Panc1 (cell line): ENCODE measurements around the gene MTERF4.

Experiments used
- SIN3A ChIP-seq: IDR thresholded peaks from 2 replicates; pipeline ENCODE4 v1.6.1; 2012; ENCODE audit warnings: low read depth, mild to moderate bottlenecking, low read length, moderate library complexity, borderline replicate concordance; ENCODE audit not compliant: insufficient read depth
- TF ChIP-seq, protein P1 (sequence below): fragments of 450-650 bp; IDR thresholded peaks from 2 replicates; pipeline ENCODE4 v1.5.1; 2017; ENCODE audit warnings: mild to moderate bottlenecking

DNA sequence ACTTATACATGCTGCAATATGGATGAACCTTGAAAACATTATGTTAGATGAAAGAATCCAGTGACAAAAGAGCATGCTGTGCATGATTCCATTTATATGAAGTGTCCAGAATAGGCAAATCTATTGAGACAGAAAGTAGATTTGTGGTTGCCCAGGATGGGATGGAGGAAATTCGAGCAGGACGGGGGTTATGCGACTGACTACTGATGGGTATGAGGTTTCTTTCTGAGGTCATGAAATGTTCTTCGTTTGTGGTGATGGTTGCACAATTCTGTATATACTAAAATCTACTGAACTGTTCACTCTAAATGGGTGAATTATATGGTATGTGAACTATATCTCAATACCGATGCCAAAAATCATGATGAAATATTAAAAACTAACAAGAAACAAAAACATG lies 18.9 kb upstream of the MTERF4 start:
- TF ChIP-seq, protein P1, sequence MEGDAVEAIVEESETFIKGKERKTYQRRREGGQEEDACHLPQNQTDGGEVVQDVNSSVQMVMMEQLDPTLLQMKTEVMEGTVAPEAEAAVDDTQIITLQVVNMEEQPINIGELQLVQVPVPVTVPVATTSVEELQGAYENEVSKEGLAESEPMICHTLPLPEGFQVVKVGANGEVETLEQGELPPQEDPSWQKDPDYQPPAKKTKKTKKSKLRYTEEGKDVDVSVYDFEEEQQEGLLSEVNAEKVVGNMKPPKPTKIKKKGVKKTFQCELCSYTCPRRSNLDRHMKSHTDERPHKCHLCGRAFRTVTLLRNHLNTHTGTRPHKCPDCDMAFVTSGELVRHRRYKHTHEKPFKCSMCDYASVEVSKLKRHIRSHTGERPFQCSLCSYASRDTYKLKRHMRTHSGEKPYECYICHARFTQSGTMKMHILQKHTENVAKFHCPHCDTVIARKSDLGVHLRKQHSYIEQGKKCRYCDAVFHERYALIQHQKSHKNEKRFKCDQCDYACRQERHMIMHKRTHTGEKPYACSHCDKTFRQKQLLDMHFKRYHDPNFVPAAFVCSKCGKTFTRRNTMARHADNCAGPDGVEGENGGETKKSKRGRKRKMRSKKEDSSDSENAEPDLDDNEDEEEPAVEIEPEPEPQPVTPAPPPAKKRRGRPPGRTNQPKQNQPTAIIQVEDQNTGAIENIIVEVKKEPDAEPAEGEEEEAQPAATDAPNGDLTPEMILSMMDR = no peak
- TF ChIP-seq SIN3A = no peak
